UCSD-AML1 (cell line): ENCODE measurements around the gene LAMTOR3.

Source experiments
- DNase-seq: peaks from one replicate; lab custom pipeline; 2025; ENCODE audit not compliant: unreplicated experiment; lab: John Stamatoyannopoulos, UW

Gene LAMTOR3

GRCh38 chr4:99894161-99894997, at the start of gene LAMTOR3:
Gene LAMTOR3 (minus strand): TSS chr4:99894427. CDS start chr4:99893963, 464 bp downstream.
- peak; percentile 88 for DNase-seq

- DNase-seq: no peak
Observed at GRCh38 chr4:99938243-99938753, 44.1 kb upstream of the LAMTOR3 start.

- no peak for DNase-seq
Observed at GRCh38 chr4:99934891-99935290, 40.7 kb upstream of the LAMTOR3 start.

- no peak for DNase-seq
Observed at GRCh38 chr4:99927566-99927965, 33.3 kb upstream of the LAMTOR3 start.

- no peak for DNase-seq
Observed at GRCh38 chr4:99921174-99921573, 26.9 kb upstream of the LAMTOR3 start.

GRCh38 chr4:99918656-99919055, 24.4 kb upstream of the LAMTOR3 start:
- no peak for DNase-seq

- DNase-seq: no peak
Observed at GRCh38 chr4:99917575-99917974, 23.3 kb upstream of the LAMTOR3 start.

- DNase-seq: no peak
Observed at GRCh38 chr4:99915449-99915848, 21.2 kb upstream of the LAMTOR3 start.

GRCh38 chr4:99894998-99895397, 771 bp upstream of the LAMTOR3 start:
- DNase-seq: no peak

GRCh38 chr4:99893839-99894160, 427 bp downstream of the LAMTOR3 start:
- DNase-seq: no peak

- no peak for DNase-seq
Observed at GRCh38 chr4:99893029-99893428, 1.2 kb downstream of the LAMTOR3 start.

- DNase-seq: no peak
Observed at GRCh38 chr4:99891351-99891750, 2.9 kb downstream of the LAMTOR3 start.

GRCh38 chr4:99887837-99888236, 6.4 kb downstream of the LAMTOR3 start:
- no peak for DNase-seq

GRCh38 chr4:99886146-99886545, 8.1 kb downstream of the LAMTOR3 start:
- DNase-seq: no peak

- DNase-seq: no peak
Observed at GRCh38 chr4:99885687-99886086, 8.5 kb downstream of the LAMTOR3 start.

GRCh38 chr4:99885063-99885664, 9.1 kb downstream of the LAMTOR3 start:
- no peak for DNase-seq

- no peak for DNase-seq
Observed at GRCh38 chr4:99879458-99879857, 14.8 kb downstream of the LAMTOR3 start.

GRCh38 chr4:99878604-99879003, 15.6 kb downstream of the LAMTOR3 start:
- DNase-seq: no peak

GRCh38 chr4:99876946-99877345, 17.3 kb downstream of the LAMTOR3 start:
- DNase-seq: no peak

GRCh38 chr4:99875071-99875470, 19.2 kb downstream of the LAMTOR3 start:
- no peak for DNase-seq

- no peak for DNase-seq
Observed at GRCh38 chr4:99872570-99872969, 21.7 kb downstream of the LAMTOR3 start.

- DNase-seq: no peak
Observed at GRCh38 chr4:99868126-99868596, 26.1 kb downstream of the LAMTOR3 start.
